GM12891 (cell line): ENCODE results near the gene RBPJL.

ENCODE experiments used
- POLR2A ChIP-seq: IDR thresholded peaks from 2 replicates; pipeline ENCODE4 v1.6.1; 2011; ENCODE audit warnings: low read depth, low read length, control low read depth
- POLR2AphosphoS5 ChIP-seq: IDR thresholded peaks from 2 replicates; pipeline ENCODE4 v1.6.1; 2011; ENCODE audit warnings: low read depth, low read length, control low read depth
- TAF1 ChIP-seq: IDR thresholded peaks from 2 replicates; pipeline ENCODE4 v1.6.1; 2011; ENCODE audit warnings: low read depth, low read length, control low read depth

DNA sequence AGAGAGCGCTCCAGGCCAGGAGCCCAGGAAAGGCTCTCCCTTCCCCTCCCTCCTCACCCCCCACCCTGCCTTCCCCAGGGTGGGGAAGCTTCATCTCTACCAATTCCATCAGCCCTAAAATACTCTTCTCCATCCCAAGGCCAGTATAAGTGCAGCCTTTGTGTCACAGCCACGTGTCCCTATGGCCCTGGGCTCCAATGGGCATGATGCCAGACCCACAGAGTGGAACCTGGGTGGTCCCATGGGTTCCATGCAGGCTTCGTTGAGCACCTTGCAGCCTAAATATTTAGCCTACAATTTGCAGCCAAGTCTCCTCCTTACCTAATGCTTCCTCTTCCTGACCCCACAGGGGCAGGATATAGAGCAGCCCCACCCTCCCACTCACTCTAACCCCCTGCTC is 2.4 kb downstream of the RBPJL start:
- TF ChIP-seq POLR2A = no peak
- TF ChIP-seq POLR2AphosphoS5 = no peak
- TF ChIP-seq TAF1 = no peak
